ENCODE results near the gene FBXO10.

DNA sequence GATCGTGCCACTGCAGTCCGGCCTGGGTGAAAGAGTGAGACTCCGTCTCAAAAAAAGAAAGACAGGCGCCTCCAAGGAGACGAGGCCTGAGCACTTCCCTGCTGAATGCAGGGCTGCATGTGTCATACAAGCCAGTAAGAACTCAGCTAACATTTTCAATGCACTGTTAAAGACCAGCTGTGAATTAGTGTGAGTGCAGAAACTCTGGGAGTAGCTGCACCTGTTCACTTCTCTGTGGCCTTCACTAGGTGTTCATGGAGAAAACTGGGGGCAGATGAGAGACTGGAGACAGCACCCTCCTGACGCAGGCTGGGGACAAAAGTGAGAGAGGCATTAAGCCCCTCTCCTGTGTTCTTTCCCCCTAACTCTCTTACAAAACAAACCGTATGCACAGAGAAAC lies 41.8 kb downstream of the FBXO10 start:
- TF ChIP-seq, protein P1, sequence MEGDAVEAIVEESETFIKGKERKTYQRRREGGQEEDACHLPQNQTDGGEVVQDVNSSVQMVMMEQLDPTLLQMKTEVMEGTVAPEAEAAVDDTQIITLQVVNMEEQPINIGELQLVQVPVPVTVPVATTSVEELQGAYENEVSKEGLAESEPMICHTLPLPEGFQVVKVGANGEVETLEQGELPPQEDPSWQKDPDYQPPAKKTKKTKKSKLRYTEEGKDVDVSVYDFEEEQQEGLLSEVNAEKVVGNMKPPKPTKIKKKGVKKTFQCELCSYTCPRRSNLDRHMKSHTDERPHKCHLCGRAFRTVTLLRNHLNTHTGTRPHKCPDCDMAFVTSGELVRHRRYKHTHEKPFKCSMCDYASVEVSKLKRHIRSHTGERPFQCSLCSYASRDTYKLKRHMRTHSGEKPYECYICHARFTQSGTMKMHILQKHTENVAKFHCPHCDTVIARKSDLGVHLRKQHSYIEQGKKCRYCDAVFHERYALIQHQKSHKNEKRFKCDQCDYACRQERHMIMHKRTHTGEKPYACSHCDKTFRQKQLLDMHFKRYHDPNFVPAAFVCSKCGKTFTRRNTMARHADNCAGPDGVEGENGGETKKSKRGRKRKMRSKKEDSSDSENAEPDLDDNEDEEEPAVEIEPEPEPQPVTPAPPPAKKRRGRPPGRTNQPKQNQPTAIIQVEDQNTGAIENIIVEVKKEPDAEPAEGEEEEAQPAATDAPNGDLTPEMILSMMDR (IDR thresholded peaks at IDR 0.05): no peak
- no peak for TF ChIP-seq EP300 (IDR thresholded peaks at IDR 0.05; ENCODE audit: low read depth)
- no peak for TF ChIP-seq POLR2AphosphoS5 (IDR thresholded peaks at IDR 0.05)
